Muscle of leg (tissue), 11 donors: ENCODE measurements around the gene STK32C. TPM values are rescaled to one million over a fixed set of nuclear protein-coding genes. Genes with fewer than 3 reads are reported as not detected.

ENCODE experiments used
- DNase-seq: peaks from one replicate; pipeline ENCODE4 v3.0.0; 2013
- H3K27ac ChIP-seq: one replicate; pipeline ENCODE4 v1.5.1; 2013; ENCODE audit warnings: mild to moderate bottlenecking, low read length, control low read depth
- H3K27me3 ChIP-seq: one replicate; pipeline ENCODE4 v1.6.1; 2013; ENCODE audit warnings: low read length; ENCODE audit not compliant: control insufficient read depth, insufficient read depth
- H3K36me3 ChIP-seq: one replicate; pipeline ENCODE4 v1.6.1; 2013; ENCODE audit warnings: low read length; ENCODE audit not compliant: control insufficient read depth, insufficient read depth
- H3K4me1 ChIP-seq: one replicate; pipeline ENCODE4 v1.6.1; 2013; ENCODE audit warnings: low read length; ENCODE audit not compliant: control insufficient read depth, insufficient read depth
- H3K4me3 ChIP-seq: one replicate; pipeline ENCODE4 v1.5.1; 2013; ENCODE audit warnings: low read length, control low read depth
- H3K9me3 ChIP-seq: replicated peaks from 2 replicates; pipeline ENCODE4 v1.6.1; 2013; ENCODE audit warnings: low read depth, low read length; ENCODE audit not compliant: control insufficient read depth
- WGBS: methylation state at CpG from one replicate; pipeline ENCODE4 v1.1.5; 2013; ENCODE audit warnings: missing lambda C conversion rate; ENCODE audit not compliant: insufficient coverage; 5-methylcytosine and 5-hydroxymethylcytosine counted together
- polyA plus RNA-seq, 8 donors: library from polyadenylated mRNA; unstranded; fragments of 120-200 nt; gene quantifications; one replicate each; pipeline versions ENCODE4 v1.2.1 to v1.2.3, GENCODE V29; 2013; ENCODE audit warnings: inconsistent platforms in 1 of 8, low replicate concordance in 1 of 8; ENCODE audit not compliant: insufficient read length in 8 of 8, insufficient read depth in 1 of 8
- total RNA-seq: library from RNA; stranded (reverse); fragments of 120-200 nt; gene quantifications from one replicate; pipeline ENCODE4 v1.2.4, GENCODE V29; 2013

The STK32C gene
- total and polyA plus RNA-seq, 9 donors, result 9.4 to 14.7 (median 12.0) TPM

GRCh38 chr10:132266594-132267161, 41.1 kb downstream of the STK32C start:
- Histone ChIP-seq H3K9me3 (no peaks in the 10 kb centered on the region), H3K27ac (no peak overlapping the region), H3K4me3 (no peak overlapping the region), H3K36me3 (no peaks in the 10 kb centered on the region), H3K4me1 (peaks cover 13% of the 10 kb centered on the region), H3K27me3 (no peaks in the 10 kb centered on the region)
- WGBS, result 34% methylated on average over 19 of the region's 25 CpGs
- no peak for DNase-seq

GRCh38 chr10:132265890-132266496, 41.8 kb downstream of the STK32C start:
- WGBS, result 36% methylated on average over 8 of the region's 15 CpGs
- H3K9me3 ChIP-seq, result no peaks in the 10 kb centered on the region
- no peaks in the 10 kb centered on the region for H3K27me3 ChIP-seq
- no peak overlapping the region for H3K27ac ChIP-seq
- H3K36me3 ChIP-seq, result no peaks in the 10 kb centered on the region
- peak; percentile 25 for DNase-seq
- no peak overlapping the region for H3K4me3 ChIP-seq
- peaks cover 13% of the 10 kb centered on the region for H3K4me1 ChIP-seq

DNA sequence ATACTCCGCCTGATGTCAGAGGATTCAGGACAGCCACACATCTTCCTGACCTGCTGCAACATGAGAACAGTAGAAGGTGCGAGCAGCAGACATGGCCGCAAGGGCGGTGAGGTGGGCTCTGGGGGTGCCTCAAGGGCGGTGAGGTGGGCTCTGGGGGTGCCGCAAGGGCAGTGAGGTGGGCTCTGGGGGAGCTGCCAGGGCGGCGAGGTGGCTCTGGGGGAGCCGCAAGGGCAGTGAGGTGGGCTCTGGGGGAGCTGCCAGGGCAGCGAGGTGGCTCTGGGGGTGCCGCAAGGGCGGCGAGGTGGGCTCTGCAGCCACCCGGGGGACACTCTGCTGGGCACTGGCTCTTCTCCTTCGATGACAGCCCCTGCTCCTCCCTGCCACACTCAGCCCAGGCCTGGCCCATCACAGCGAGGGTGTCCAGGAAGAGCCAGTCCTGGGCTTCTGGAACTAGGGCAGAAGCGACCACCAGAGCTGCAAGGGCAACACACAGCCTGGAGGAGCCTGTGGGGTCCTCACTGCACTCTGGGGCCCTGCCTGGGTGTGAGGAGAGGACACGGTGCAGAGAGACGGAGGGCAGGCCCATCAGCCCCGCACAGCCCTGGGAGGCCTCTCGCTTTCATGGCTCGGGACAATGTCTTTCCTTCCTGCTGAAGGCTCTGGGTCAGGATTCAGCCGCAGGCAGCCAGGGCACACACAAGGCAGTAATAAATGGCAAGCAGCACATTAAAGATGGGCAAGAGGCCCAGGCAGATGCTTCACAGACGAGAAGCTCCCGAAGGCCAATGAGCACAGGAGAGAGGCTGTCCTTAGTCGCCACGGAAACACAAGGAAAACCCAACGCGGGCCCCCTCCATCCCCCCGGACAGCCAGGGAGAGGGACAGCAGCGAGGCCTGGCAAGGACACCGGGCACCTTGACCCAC, 42.5 kb downstream of the STK32C start:
- Histone ChIP-seq H3K4me3 (no peak overlapping the region), H3K4me1 (peaks cover 13% of the 10 kb centered on the region), H3K9me3 (no peaks in the 10 kb centered on the region), H3K36me3 (no peaks in the 10 kb centered on the region), H3K27ac (no peak overlapping the region), H3K27me3 (no peaks in the 10 kb centered on the region)
- DNase-seq, result peak; percentile 73
- WGBS, result 53% methylated on average over 25 of the region's 32 CpGs

- DNase-seq, result no peak
- Histone ChIP-seq H3K27me3 (no peaks in the 10 kb centered on the region), H3K36me3 (no peaks in the 10 kb centered on the region), H3K27ac (no peak overlapping the region), H3K4me1 (peaks cover 10% of the 10 kb centered on the region), H3K9me3 (no peaks in the 10 kb centered on the region), H3K4me3 (no peak overlapping the region)
- WGBS, result 77% methylated on average over 8 of the region's 16 CpGs
Observed at GRCh38 chr10:132264306-132264950, 43.3 kb downstream of the STK32C start.

- no peak overlapping the region for H3K27ac ChIP-seq
- H3K36me3 ChIP-seq, result no peaks in the 10 kb centered on the region
- H3K4me1 ChIP-seq, result peaks cover 8% of the 10 kb centered on the region
- no peaks in the 10 kb centered on the region for H3K27me3 ChIP-seq
- WGBS, result 93% methylated on average over 7 of the region's 9 CpGs
- H3K4me3 ChIP-seq, result no peak overlapping the region
- no peak for DNase-seq
- no peaks in the 10 kb centered on the region for H3K9me3 ChIP-seq
Observed at GRCh38 chr10:132263866-132264265, 43.9 kb downstream of the STK32C start.

DNA sequence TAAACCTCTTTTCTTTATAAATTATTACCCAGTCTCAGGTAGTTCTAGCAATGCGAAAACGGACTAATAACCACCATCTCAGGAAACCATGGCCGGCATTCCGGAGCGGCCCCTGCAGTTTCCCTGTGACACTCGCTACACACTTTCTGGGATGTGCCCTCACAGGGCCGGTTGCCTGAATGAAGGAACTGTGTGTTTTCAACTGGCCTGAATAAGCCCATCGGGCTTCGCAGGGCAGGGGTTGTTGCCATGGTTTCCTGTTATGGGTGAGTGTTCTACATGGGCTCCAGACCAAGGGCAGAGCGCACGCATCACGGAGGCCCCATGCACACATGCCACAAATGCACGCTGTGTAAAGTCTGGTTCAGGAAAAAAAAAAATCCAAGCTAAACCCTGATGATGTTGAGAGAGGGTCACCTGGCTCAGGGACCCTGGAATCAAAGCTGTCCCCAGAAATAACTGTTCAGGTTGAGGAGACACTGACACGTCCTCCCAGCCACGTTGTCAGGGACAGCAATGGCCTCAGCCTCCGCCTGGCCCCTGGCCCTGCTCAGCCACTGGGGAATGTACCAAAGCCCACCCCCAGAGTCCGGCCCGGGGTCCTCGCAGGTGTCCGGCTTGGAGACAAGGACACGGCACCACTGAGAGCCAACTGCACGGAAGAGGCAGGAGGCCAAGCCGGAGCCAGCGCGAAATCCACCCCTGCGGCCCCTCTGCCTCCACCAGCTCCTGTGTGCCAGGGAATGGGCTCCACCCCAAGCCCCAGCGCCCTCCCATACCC, 47.9 kb downstream of the STK32C start:
- H3K4me3 ChIP-seq, result no peak overlapping the region
- H3K9me3 ChIP-seq, result no peaks in the 10 kb centered on the region
- H3K27me3 ChIP-seq, result no peaks in the 10 kb centered on the region
- H3K4me1 ChIP-seq, result no peaks in the 10 kb centered on the region
- DNase-seq, result no peak
- no peak overlapping the region for H3K27ac ChIP-seq
- 85% methylated on average over 21 of the region's 27 CpGs for WGBS
- H3K36me3 ChIP-seq, result no peaks in the 10 kb centered on the region

DNA sequence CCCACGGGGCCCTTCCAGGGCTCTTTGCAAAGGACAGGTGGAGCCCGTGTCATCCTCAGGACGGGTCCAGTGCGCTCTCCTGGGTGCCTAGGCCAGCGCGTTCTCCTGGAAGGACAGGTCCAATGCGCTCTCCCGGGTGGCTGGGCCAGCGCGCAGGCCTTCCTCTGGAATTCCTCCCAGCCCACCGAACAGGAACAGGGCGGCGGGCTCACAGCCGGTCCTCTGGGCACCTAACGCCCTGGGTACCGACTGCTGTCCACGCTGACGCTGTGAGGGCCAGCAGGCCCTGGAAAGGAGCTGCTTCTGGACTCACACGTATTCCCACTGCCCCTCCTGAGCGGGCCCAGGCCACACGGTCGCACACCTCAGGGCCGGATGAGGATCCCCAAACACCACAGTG, 49.3 kb downstream of the STK32C start:
- Histone ChIP-seq H3K9me3 (no peaks in the 10 kb centered on the region), H3K36me3 (no peaks in the 10 kb centered on the region), H3K4me1 (no peaks in the 10 kb centered on the region), H3K4me3 (no peak overlapping the region), H3K27ac (no peak overlapping the region), H3K27me3 (no peaks in the 10 kb centered on the region)
- no peak for DNase-seq
- WGBS, result 83% methylated on average over 22 of the region's 23 CpGs

DNA sequence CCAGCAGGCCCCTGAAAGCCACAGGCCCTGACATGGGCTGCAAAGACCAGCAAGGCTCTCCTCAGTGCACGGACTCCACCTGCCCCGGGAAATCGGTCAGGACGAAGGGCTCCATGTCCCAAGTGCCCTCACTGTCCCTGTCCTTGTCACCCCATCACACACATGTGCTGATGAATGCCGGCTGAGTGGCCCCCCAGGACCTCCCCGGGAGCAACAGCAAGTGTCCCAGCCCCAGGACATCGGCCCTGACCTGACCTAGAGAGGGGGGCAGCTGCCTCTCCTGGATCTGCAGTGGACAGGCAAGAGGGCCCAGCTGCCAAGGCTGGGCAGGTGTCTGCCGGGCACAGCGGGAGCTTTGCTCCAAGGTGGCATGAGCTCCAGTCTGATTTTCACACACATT, 49.8 kb downstream of the STK32C start:
- H3K4me1 ChIP-seq, result peaks cover under 1% of the 10 kb centered on the region
- no peaks in the 10 kb centered on the region for H3K9me3 ChIP-seq
- H3K4me3 ChIP-seq, result no peak overlapping the region
- WGBS, result 71% methylated on average over 5 of the region's 9 CpGs
- no peaks in the 10 kb centered on the region for H3K36me3 ChIP-seq
- no peak overlapping the region for H3K27ac ChIP-seq
- H3K27me3 ChIP-seq, result no peaks in the 10 kb centered on the region
- DNase-seq, result no peak

DNA sequence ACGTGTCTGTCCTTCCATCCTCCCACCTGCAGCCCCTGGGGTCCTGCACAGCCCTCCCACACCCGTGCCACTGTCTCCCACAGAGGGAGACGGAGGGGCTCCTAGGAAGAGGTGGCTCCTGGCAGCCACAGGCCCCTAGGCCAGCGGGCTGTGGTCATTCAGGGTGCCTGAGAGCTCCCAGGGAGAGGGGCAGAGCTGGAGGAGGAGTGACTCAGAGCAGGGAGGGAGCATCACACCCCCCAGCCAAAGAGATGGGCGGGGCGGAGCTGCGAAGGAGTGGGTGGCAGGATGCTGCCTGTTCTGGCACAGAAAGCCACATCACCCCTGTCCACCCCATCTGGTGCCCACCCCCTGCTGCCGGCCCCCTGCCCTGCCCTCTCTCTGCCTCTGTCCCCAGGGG, 50.5 kb downstream of the STK32C start:
- 75% methylated on average over 4 of the region's 8 CpGs for WGBS
- Histone ChIP-seq H3K27ac (no peak overlapping the region), H3K36me3 (no peaks in the 10 kb centered on the region), H3K4me1 (peaks cover 3% of the 10 kb centered on the region), H3K27me3 (peaks cover 2% of the 10 kb centered on the region), H3K4me3 (no peak overlapping the region), H3K9me3 (no peaks in the 10 kb centered on the region)
- no peak for DNase-seq
